ENCODE results near the gene SMYD2.

The SMYD2 gene

DNA sequence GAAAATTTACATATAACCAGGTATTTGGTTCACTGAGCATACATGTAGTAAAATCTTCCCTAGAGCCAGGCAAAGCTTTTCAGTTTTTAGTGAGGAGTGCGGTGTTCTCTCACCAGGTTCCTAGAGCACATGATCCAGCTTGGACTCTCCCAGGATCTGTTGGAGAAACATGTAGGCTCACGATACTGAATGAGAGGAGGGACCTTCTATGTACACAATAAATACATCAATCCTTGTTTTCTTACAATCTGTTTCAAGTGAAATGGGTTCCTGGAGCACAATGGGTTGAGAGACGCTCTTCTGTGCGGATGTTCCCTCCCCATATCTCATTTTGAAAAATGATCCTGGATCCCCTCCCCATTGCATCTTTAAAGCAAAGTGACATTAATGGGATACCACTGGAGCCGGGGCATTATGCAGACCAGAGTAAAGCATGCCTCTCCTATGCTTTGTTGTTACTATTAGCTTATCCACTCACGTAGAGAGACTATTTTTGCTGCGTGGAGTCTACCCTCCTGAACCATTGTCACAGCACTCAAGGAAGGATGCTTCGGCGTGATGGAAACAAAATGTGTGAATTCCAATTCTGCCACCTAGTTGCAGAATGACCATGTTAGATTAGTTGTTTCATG, 19.3 kb downstream of the SMYD2 start:
- DNase-seq (ENCODE audit: low read depth, low spot score), result no peak
- no peak overlapping the region for H3K27ac ChIP-seq

DNA sequence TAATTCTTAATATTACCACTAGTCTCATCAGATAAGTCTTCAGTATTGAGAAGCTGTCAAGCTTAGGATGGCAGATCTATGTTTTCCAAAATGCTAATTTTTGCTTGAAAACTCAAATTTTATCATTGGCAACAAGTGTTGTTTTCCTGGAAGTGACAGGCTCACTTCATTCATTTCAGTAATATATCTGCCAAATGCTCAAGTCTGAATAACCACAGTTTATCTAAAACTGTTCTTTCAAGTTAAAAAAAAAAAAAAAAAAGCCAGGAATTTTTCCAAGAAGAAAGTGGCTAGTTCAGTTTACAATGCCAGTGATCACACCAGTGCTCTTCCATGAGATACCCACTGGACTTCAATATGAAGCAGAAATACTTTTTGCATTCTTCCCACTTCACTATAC, 20.6 kb downstream of the SMYD2 start:
- no peak overlapping the region for H3K27ac ChIP-seq
- DNase-seq (ENCODE audit: low read depth, low spot score), result no peak

DNA sequence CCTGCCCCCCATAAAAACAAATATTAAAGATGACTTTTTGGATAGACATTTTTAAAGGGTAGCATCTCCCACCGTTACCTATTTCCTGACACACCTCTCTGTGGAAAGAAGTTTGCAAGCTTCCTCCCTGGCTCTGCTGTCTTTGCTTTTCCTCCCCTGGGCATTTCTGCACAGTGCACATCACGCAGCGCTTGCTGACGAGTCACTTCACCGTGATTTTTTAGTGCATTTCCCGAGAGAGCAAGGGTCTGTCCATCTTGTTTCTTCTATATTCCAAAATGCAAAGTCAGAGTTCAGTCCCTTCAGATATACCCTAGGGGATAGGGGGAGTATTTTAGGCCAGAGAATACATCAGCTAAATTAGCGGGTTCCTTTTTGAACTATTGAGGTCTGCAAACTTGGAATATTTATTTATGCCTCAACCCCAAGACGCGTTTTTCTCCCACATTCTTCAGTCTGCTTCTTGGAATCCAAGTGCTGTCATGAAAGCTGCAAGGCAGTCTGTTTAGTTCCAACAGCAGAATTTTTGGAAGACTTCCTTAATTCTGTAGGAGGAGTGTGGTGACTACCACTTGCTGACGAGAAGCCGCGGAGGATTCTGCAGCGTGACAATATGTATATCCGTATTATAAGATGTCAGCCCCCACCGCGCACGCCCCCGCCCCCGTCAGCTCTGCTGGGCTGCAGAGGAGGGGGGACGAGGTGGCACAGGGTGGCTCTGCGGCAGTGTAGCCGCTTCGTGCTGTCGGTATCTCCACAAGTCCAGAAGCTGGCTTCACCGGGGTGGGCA, 22.4 kb downstream of the SMYD2 start:
- H3K27ac ChIP-seq, result no peak overlapping the region
- no peak for DNase-seq (ENCODE audit: low read depth, low spot score)

DNA sequence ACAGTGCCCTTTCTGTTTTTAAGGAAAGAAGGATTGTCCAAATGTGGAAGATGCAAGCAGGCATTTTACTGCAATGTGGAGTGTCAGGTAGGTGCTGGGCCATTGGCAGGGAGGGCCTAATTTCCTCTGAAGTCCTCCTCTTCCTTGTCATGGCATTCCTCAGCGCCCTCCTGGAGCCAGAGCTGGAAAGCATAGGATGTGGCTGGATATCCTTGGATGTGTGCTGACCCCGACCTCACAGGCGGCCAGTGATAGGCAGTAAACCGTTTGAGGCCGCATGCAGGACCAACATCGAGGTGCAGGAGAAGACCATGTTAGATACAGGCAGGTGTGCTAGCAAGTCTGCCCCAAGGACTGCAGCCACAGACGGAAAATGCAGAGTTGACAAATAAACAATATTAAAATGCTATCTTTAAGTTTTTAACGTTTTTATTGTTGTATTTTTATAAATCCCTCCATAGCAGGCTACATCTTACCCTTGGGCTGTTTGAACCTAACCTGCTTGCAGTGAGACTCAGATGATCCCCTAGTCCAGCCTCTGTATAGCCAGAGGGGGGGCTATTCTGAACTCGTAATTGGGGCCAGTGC, 24.3 kb downstream of the SMYD2 start:
- H3K27ac ChIP-seq, result no peak overlapping the region
- no peak for DNase-seq (ENCODE audit: low read depth, low spot score)

DNA sequence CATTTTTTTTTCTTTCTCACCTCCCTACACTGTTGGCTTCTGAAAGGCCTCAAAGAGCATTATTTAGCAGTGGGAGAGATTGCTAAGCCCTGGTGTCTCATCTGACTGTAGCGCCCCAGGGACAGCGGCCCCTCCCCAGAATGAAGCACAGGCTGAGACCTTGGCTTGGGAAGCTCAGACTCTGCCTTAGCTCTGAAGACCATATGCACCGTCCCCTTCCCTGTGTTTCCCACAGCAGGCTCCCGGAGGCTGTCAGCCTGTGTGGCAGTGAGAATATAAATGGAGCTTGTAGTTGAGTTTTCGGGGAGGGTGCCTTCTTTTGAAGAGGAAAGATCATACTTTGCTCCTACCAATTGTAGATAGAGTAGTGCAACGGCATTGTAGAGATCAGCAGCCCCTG, 25.3 kb downstream of the SMYD2 start:
- no peak overlapping the region for H3K27ac ChIP-seq

DNA sequence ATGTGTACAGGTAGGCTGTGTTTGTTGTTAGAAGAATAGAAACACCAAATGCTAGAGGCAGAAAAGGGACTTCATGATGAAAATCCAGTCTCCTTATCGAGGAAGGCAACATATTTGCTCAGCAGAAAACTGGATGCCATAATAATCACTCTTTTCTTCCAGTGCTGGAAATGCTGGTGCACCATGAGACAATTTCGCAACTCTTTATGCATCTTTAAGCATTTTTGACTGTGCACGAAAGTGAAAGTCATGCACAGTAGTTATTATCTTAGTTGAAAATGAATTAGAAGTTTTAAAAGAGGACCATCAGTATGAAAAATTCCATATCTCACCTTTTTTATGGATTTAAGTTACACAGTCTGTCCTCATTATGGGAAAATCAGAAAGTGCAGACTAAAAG, 29.1 kb downstream of the SMYD2 start:
- DNase-seq (ENCODE audit: low read depth, low spot score), result no peak
- H3K27ac ChIP-seq, result no peak overlapping the region

More for the DNA sequence above, 25.3 kb downstream of the SMYD2 start:
- DNase-seq (ENCODE audit: low read depth, low spot score), result no peak

DNA sequence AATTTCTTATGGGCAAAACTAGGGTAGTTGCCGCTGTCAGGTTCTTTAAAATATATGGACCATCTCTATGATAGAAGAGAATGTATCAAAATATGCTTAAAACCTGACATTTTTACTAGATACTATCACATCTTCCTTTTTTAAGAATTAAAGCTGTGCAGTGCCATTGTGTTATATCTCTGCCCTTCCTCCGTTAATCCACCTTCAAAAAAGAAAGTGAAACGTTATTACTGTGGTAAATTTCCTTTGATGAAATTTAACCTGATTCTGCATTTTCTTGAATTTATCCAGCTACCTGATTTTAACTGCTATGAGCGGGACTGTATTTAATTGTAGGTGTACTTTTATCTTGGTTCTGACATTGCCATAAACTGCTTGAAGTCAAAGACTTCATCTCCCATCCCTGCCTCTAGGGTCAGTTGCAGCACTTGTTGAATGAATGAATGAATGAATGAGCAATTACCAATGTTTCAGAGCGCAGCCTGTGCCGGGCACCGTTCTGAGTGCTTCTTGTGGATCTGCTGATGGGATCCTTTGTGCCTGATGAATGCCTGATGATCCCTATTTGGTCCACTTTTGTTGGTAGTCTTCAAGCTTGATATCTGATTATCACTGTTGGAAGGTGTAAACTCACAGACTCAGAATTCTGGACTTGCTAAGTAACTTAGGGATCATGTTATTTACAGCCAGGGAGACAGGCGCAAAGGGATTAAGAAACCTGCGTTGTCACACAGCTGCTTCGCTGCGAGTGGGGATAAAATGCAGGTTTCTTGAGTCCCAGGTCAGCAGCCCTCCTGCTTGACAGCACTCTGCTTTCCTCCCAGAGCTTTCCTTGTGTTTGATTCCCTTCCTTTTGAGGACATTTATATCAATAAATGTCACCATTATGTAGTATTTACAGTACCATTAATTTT, 30.1 kb downstream of the SMYD2 start:
- DNase-seq (ENCODE audit: low read depth, low spot score), result no peak
- H3K27ac ChIP-seq, result no peak overlapping the region

DNA sequence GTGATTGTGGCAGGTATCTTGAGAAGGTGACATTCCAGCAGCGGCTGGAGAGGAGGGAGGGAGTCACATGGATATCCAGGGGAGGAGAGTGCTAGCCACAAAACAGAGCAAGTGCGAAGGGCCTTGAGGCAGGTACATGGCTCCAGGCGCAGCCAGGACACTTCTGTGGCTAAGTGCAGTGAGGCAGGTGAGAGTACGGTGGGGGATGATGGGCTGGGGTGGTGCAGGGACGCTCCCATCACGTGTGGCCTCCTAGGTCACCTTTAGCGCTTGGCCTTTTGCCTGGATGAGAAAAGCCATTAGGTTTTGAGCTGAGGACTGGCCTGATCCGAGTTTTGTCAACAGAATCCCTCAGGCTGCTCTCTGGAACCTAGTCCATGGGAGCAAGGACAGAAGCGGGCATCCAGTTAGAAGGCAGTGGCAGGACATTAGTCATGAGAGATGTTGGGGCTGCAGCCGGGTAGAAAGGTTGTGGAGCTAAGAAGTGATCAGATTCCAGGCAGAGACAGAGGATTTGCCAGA, 31.6 kb downstream of the SMYD2 start:
- DNase-seq (ENCODE audit: low read depth, low spot score), result no peak
- no peak overlapping the region for H3K27ac ChIP-seq

DNA sequence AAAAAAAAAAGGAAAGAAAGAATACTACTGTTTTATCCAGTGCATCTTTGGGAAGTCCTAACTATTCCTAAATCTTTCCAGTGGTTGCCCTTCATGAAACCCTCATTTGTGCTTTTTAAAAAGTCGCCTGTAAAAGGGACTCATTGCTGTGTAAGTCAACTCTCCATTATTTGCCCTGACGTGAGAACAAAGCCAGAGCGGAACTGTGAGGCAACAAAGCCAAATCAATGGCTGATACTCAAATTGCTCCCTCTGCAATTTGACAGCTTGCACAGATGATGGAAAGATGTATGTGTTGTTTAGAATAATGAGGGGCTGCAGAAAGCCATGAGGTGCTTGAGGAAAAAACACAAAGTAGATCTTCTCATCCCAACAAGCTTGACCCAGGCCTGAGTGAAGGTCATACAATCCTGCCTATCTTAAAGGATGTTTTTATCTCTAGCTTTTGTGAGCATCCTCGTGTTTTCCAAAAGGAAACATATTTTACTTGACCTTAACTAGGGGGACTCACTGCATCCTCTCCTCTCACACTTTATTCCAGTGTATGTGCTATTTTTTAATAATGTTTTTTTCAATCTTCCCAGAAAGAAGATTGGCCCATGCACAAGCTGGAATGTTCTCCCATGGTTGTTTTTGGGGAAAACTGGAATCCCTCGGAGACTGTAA, 33.4 kb downstream of the SMYD2 start:
- no peak for DNase-seq (ENCODE audit: low read depth, low spot score)

DNA sequence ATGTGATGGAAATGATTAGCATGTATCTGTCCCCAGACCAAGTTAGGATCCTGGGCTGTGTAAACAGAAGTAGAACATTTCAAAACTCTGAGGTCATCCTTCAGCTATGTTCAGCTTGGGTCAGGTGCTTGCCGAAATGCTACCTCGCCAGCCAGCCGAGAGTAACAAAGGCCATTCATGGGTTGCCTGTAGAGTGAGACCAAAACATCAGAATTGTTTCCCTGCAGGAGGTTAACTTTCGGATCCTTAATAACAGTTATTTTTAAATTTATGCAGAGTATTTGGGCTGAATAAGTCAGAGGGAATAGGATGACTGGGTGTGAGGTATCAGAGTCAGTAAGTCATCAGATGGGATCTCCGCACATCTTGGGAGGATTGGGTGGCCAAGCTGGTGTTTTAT, 35.6 kb downstream of the SMYD2 start:
- no peak overlapping the region for H3K27ac ChIP-seq

More for the DNA sequence above, 33.4 kb downstream of the SMYD2 start:
- H3K27ac ChIP-seq, result no peak overlapping the region

DNA sequence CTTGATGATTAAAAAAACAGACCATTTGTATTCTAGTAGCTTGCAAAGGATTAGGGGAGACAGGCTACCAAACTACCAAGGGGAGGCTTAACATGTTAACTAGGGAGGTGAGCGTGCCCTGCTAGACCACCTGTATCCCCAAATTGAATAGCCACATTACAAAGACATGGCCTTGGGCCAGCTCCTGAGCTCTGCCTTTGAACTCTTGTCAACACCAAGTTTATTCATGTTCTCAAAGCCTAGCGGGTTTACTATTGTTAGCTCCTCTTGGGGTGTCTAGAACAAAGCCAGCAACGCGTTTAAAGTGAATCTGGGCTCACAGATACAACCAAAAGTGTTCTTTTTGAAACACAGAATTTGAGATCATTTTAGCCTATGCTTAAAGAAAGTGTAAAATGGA, 36.3 kb downstream of the SMYD2 start:
- no peak for DNase-seq (ENCODE audit: low read depth, low spot score)
- no peak overlapping the region for H3K27ac ChIP-seq

More for the DNA sequence above, 35.6 kb downstream of the SMYD2 start:
- no peak for DNase-seq (ENCODE audit: low read depth, low spot score)

DNA sequence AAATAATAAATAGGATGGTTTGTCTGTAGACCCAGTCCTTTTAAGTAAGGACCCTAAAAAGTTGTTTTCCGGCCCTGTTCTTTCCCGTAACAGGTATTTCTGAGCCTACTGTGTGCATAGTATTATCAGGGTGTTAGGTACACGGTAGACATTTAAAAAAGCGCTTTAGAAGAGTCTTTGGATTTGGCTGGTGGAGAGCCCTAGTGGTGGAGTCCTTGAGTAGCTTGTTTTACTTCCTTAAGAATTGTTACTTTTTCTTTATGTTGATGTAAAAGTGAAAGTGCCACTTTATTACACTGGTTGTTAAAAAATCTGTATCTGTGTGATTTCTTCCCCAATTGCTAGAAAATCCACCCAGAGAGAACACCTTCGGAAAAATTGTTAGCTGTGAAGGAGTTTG, 36.8 kb downstream of the SMYD2 start:
- H3K27ac ChIP-seq, result no peak overlapping the region
- no peak for DNase-seq (ENCODE audit: low read depth, low spot score)

DNA sequence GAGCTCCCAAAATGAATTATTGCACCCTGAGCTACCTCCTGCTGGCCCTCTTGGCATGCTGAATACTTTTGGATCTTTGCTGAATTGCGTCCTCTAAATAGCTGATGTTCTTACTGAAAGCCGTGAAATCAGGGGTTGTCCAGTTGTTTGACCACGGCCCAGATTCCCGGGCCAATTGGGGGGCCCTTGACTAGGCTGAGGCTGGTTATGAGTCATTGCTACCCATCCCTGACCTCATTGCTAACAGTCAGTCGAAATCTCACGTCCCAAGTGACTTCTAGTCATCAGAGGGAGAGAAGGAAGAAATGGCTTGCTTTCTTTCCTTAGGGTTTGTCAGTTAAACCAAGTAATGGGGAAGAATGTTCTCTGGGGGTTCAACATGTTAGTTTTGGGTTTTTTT, 37.4 kb downstream of the SMYD2 start:
- no peak overlapping the region for H3K27ac ChIP-seq
- DNase-seq (ENCODE audit: low read depth, low spot score), result no peak

DNA sequence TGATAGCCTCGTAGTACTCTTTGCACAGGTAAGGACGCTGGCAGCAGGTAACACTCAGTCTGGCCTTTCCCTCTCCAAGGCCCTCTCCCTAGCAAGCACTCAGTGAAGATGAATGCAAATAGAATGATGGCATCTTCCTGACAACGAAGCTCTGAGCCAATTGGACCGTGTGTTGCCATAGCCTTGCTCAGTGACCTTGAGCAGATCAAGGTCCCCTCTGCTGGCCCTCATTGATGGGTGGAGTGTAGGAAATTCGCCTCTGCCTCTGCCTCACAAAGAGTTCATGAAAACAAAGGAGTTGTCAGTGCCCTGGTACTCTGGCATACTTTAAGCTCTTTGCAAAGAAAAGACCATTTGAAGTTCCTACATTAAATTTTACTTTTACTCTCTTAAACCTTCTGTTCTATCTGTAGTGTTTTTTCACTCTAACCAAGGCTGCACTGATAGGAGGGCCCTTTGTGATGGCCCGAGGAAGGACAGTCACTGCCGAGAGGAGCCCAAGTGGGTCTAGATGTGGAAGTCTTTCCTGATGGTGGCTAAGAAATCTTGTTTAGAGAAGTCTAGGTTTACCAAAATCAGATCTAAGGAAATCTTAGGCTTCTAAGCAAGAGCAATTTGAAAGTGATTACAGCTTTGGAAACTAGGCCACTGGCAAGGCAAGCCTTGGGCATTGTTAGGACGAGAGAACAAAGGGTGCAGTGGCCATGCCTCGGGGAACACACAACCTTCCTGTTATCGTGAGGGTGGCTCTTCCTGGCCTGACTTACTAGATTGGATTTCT, 38.2 kb downstream of the SMYD2 start:
- DNase-seq (ENCODE audit: low read depth, low spot score), result no peak
- H3K27ac ChIP-seq, result no peak overlapping the region

DNA sequence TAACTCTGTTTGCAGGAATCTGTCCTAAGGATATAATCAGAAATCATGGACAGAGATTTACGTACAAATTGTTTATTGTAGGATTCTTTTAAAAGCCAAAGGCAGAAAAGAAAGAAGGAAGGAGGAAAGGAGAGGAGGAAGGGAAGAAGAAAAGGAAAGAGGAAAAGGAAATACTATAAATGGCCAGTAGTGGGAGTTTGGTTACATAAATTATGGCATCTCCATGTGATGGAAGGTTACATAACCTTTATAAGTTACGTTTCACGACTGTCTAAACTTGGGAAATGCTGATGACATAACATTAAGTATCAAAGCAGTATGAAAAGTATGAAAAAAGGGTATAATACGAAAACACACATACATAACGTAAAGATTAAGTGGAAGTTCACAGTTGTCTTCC, 39.0 kb downstream of the SMYD2 start:
- no peak overlapping the region for H3K27ac ChIP-seq
- no peak for DNase-seq (ENCODE audit: low read depth, low spot score)

DNA sequence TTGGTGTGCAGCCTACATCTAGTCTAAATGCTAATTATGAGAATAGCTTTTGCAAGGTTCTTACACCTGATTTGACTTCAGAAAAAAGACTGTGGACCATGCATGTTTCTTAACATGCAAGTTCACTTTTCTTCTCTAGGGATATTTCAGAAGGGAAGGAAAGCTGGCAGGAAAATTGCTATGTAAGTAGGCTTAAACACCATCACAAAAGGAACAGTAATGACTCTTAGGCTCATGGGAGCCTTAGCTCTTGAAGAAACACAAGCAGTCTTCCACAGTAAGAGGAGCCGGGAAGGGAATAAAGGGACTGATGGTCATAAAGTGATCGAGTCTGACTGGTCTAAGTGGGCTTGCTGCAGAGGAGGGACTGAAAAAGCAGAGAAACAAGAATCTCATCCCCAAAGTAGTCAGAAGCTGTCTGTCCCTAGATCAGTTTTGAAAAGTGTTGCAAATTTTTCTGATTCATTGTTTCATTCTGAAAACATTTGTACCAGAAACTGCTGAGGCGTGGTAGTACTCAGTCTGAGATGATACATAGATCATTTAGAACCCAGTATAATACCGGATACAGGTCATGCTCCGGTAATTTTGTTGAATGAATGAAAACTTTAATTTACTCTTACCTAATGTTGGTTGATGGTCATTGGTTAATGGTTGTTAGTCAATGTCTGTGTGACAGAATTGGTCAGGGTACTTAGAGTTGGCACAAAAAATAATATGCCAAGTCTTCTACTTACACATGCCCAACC, 40.9 kb downstream of the SMYD2 start:
- no peak for DNase-seq (ENCODE audit: low read depth, low spot score)
- no peak overlapping the region for H3K27ac ChIP-seq

DNA sequence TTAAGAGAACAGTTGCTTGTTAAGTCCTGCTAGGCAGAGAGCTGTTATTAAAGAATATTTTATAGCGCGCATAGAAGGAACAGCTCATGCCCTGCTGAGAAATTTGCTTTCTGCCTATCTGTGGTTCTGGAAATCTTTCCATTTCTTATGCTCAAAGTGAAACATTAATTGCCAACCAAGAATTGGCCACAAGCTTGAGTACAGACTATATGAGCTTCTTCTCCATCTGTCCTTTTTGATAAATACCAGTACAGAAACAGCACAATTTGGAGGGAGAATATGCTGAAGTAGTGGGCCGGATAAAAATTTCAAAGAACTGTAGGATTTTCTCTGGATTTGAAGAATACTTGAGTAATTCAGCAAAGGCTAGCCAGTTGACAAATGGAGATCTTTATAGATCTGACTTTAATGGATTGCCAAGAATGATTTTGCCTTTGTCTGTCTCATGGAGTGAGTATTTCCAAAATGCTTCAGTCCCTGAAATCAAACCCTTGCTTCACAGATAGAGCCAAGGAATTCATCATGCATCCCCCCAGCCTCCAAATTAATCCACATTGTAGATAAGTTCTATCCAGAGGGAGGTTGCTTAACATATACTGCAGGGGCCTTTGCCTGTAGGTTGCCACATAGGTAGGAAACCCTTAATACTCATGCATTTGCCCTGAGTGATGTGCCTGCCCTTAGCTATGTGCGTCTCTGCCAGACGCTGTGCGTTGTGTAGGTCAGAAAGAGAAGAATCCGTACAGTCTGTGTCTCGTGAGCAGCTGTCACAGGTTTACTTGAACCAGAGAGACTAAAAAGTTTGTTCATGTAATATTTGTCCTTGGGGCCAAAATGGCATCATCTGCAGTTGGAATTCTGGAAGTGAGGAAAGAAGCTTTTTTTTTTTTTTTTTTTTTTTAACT, 44.2 kb downstream of the SMYD2 start:
- DNase-seq (ENCODE audit: low read depth, low spot score), result no peak
- H3K27ac ChIP-seq, result no peak overlapping the region

All from epithelial cell of prostate (primary cell).